DND-41 (cell line): ENCODE measurements around the gene ARHGAP15.

Experiments used
- ATAC-seq: fragments of 200-7000 bp; cut with Tn5 transposase; 3 replicates; pipeline ENCODE4 v1.9.1; 2021; ENCODE audit warnings: low read depth; ENCODE audit not compliant: insufficient read depth
- DNase-seq: peaks from one replicate; pipeline ENCODE4 v3.0.0-alpha.2; 2020
- H2AFZ ChIP-seq: 2 replicates; pipeline ENCODE4 v1.6.0; 2012; ENCODE audit warnings: low read depth, low read length
- H3K27ac ChIP-seq: 2 replicates; pipeline ENCODE4 v1.5.1; 2012; ENCODE audit warnings: low read length, inconsistent platforms
- H3K27me3 ChIP-seq: fragments of 200-600 bp; sonication (generic); 2 replicates; pipeline ENCODE4 v1.6.0; 2012; ENCODE audit warnings: low read length, mild to moderate bottlenecking, inconsistent platforms; ENCODE audit not compliant: insufficient read depth, poor library complexity
- H3K36me3 ChIP-seq: 2 replicates; pipeline ENCODE4 v1.5.1; 2012; ENCODE audit warnings: low read length, inconsistent platforms; ENCODE audit not compliant: insufficient read depth
- H3K4me1 ChIP-seq: 2 replicates; pipeline ENCODE4 v1.5.1; 2012; ENCODE audit warnings: mild to moderate bottlenecking, low read length; ENCODE audit not compliant: insufficient read depth
- H3K4me2 ChIP-seq: 2 replicates; pipeline ENCODE4 v1.6.0; 2012; ENCODE audit warnings: mild to moderate bottlenecking, moderate library complexity, low read length, inconsistent platforms; ENCODE audit not compliant: insufficient read depth
- H3K4me3 ChIP-seq, 2 experiments: fragments of 200-600 bp in 1 of 2; shearing (Covaris generic) in 1 of 2; 2 replicates each; pipeline ENCODE4 v1.5.1; 2012 to 2016; ENCODE audit warnings: inconsistent platforms in 2 of 2, low read length in 2 of 2, mild to moderate bottlenecking in 2 of 2, low read depth in 1 of 2, moderate library complexity in 1 of 2
- H3K79me2 ChIP-seq: 2 replicates; pipeline ENCODE4 v1.6.0; 2012; ENCODE audit warnings: low read length, inconsistent platforms; ENCODE audit not compliant: insufficient read depth
- H3K9ac ChIP-seq: 2 replicates; pipeline ENCODE4 v1.6.0; 2012; ENCODE audit warnings: low read depth, mild to moderate bottlenecking, inconsistent platforms, low read length, moderate library complexity
- H3K9me3 ChIP-seq: 2 replicates; pipeline ENCODE4 v1.5.1; 2012; ENCODE audit warnings: low read length, moderate library complexity, mild to moderate bottlenecking, inconsistent platforms; ENCODE audit not compliant: insufficient read depth, severe bottlenecking
- H4K20me1 ChIP-seq: 2 replicates; pipeline ENCODE4 v1.6.0; 2012; ENCODE audit warnings: low read length; ENCODE audit not compliant: insufficient read depth
- EZH2 ChIP-seq: IDR thresholded peaks from 3 replicates; pipeline ENCODE4 v1.6.1; 2012; ENCODE audit warnings: borderline replicate concordance, low read depth, mild to moderate bottlenecking, moderate library complexity, low read length, inconsistent platforms; ENCODE audit not compliant: severe bottlenecking
- TF ChIP-seq, protein P1 (sequence below): IDR thresholded peaks from 2 replicates; pipeline ENCODE4 v1.5.1; 2012; ENCODE audit warnings: borderline replicate concordance, low read length, moderate library complexity, mild to moderate bottlenecking; ENCODE audit not compliant: poor library complexity, severe bottlenecking; ENCODE audit errors: extremely low read depth

The ARHGAP15 gene

GRCh38 chr2:143176606-143177005 lies 47.4 kb downstream of the ARHGAP15 start:
- H3K36me3 ChIP-seq: peaks cover 70% of the 10 kb centered on the region
- no peak overlapping the region for H3K9ac ChIP-seq
- no peak overlapping the region for H3K27ac ChIP-seq
- H3K79me2 ChIP-seq: peaks cover 99% of the 10 kb centered on the region
- H3K9me3 ChIP-seq: peaks cover 19% of the 10 kb centered on the region
- no peak overlapping the region for H3K4me2 ChIP-seq
- peaks cover 14% of the 10 kb centered on the region; the same call in 1 of the 2 replicates for H4K20me1 ChIP-seq
- TF ChIP-seq, protein P1, sequence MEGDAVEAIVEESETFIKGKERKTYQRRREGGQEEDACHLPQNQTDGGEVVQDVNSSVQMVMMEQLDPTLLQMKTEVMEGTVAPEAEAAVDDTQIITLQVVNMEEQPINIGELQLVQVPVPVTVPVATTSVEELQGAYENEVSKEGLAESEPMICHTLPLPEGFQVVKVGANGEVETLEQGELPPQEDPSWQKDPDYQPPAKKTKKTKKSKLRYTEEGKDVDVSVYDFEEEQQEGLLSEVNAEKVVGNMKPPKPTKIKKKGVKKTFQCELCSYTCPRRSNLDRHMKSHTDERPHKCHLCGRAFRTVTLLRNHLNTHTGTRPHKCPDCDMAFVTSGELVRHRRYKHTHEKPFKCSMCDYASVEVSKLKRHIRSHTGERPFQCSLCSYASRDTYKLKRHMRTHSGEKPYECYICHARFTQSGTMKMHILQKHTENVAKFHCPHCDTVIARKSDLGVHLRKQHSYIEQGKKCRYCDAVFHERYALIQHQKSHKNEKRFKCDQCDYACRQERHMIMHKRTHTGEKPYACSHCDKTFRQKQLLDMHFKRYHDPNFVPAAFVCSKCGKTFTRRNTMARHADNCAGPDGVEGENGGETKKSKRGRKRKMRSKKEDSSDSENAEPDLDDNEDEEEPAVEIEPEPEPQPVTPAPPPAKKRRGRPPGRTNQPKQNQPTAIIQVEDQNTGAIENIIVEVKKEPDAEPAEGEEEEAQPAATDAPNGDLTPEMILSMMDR: no peak
- TF ChIP-seq EZH2: no peak
- DNase-seq (no peak), ATAC-seq (no peak)
- no peak overlapping the region for H3K4me3 ChIP-seq
- H3K4me1 ChIP-seq: 0 out of 2 replicates have a peak, but pooled peaks cover 4% of the 10 kb centered on the region
- no peaks in the 10 kb centered on the region for H3K27me3 ChIP-seq
- no peak overlapping the region for H2AFZ ChIP-seq

- DNase-seq: no peak
- no peak overlapping the region for H2AFZ ChIP-seq
- H3K9me3 ChIP-seq: peaks cover 19% of the 10 kb centered on the region
- peaks cover 99% of the 10 kb centered on the region for H3K79me2 ChIP-seq
- no peak overlapping the region for H3K9ac ChIP-seq
- H3K36me3 ChIP-seq: peaks cover 70% of the 10 kb centered on the region
- H3K4me3 ChIP-seq: no peak overlapping the region
- TF ChIP-seq, protein P1: no peak
- no peak for TF ChIP-seq EZH2
- peaks cover 19% of the 10 kb centered on the region; the same call in 1 of the 2 replicates for H4K20me1 ChIP-seq
- no peak overlapping the region for H3K27ac ChIP-seq
- H3K4me2 ChIP-seq: no peak overlapping the region
- H3K4me1 ChIP-seq: 0 out of 2 replicates have a peak, but pooled peaks cover 4% of the 10 kb centered on the region
- ATAC-seq: no peak
- H3K27me3 ChIP-seq: no peaks in the 10 kb centered on the region
These were observed 48.0 kb downstream of the ARHGAP15 start for GRCh38 chr2:143177096-143177786.

GRCh38 chr2:143181494-143181893 lies 52.3 kb downstream of the ARHGAP15 start:
- H3K4me2 ChIP-seq: no peak overlapping the region
- H3K4me3 ChIP-seq: no peak overlapping the region
- H3K4me1 ChIP-seq: peaks cover 7% of the 10 kb centered on the region; the same call in 1 of the 2 replicates
- H2AFZ ChIP-seq: no peak overlapping the region
- DNase-seq (no peak), ATAC-seq (peak; percentile 75)
- no peak overlapping the region for H3K9ac ChIP-seq
- H3K36me3 ChIP-seq: peaks cover 68% of the 10 kb centered on the region
- no peaks in the 10 kb centered on the region for H3K27me3 ChIP-seq
- H4K20me1 ChIP-seq: peaks cover 33% of the 10 kb centered on the region
- H3K9me3 ChIP-seq: peaks cover 19% of the 10 kb centered on the region
- peaks cover 100% of the 10 kb centered on the region for H3K79me2 ChIP-seq
- no peak overlapping the region for H3K27ac ChIP-seq
- TF ChIP-seq, protein P1: no peak
